NCI-H128 (cell line): Measurements from ENCODE around the gene NUDT22.

Experiments used
- DNase-seq: peaks from one replicate; lab custom pipeline; 2025; ENCODE audit not compliant: unreplicated experiment; lab: John Stamatoyannopoulos, UW

NUDT22 gene, protein sequence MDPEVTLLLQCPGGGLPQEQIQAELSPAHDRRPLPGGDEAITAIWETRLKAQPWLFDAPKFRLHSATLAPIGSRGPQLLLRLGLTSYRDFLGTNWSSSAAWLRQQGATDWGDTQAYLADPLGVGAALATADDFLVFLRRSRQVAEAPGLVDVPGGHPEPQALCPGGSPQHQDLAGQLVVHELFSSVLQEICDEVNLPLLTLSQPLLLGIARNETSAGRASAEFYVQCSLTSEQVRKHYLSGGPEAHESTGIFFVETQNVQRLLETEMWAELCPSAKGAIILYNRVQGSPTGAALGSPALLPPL

DNA sequence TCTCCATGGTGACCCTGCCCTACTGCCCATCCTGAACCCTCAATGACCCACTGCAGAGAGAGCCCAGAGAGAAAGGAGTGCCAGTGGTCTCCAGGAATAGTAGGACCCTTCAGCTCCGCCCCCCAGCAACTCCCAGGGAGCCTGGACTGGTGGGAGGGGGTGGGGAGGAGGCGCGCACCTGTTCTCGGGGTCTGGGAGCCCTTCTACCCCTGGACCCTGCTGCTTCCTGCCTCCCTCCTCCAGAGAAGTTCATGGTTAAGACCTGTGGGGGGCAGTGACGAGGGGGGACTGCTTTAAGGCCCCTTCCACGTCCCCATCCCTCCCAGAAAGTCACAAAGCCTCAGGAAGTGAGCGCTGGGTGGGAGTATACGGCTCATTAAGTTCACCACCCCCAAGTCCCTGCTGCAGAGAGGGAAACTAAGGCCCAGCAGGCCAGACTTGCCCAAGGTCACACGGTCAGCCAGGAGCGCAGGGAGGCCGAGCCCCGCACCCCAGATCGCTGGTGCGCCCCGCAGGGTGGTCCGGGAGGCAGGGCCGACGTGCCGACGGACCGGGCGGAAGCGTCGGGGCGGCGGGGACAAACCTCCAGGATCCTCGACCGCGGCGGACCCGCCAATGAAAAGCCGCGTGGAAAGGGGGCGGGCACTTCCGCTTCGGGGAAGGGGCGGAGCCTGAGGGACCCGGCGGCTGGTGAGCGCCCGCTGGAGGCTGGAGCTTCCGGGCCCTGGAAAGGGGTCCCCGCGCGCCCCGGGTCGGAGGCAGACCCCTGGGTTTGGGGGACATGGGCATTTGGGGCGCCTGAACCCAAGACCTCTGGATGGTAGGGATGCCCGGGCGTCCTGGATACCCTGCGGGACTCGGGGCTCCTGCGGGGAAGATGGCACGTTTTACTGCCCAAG, at the start of gene NUDT22, which contains the start of gene TRPT1:
Gene NUDT22 (plus strand): TSS at position 667 of the 899 bp plus-strand sequence. CDS start 379 bp downstream, outside the sequence.
Gene TRPT1 (minus strand): TSS at position 579 of the 899 bp plus-strand sequence. CDS start 326 bp downstream, at position 253.
- DNase-seq, result peak; percentile 79

DNA sequence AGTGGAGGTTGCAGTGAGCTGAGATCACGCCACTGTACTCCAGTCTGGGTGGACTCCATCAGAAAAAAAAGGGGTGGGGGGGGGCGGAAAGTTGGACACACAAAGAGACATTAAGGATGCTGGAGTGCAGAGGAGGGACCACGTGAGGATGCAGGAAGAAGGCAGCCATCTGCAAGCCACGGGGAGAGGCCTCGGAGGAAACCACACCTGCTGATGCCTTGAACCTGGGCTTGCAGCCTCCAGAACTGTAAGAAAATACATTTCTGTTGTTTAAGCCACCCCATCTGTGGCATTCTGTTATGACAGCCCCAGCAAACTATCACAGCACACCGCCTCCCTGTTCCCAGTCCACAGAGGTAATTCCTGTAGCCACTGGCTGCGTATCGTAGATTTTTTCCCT, 49.3 kb upstream of the NUDT22 start:
- no peak for DNase-seq

DNA sequence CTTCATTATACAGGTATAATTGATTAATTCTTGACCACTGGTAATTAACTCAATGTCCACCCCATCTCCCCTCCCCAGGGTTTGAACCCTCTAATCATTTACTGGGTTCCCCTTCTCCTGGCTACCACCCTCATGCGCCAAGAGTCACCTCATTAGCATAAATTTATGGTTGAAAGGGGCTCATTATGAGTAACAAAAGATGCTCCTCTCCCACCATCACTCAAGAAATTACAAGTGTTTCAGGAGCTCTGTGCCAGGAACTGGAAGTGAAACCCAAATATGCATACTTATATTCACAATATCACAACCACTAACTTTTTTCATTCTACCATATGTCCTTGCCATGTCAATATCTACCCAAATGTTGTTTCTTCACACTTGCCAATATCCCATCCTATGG, 47.9 kb upstream of the NUDT22 start:
- no peak for DNase-seq

DNA sequence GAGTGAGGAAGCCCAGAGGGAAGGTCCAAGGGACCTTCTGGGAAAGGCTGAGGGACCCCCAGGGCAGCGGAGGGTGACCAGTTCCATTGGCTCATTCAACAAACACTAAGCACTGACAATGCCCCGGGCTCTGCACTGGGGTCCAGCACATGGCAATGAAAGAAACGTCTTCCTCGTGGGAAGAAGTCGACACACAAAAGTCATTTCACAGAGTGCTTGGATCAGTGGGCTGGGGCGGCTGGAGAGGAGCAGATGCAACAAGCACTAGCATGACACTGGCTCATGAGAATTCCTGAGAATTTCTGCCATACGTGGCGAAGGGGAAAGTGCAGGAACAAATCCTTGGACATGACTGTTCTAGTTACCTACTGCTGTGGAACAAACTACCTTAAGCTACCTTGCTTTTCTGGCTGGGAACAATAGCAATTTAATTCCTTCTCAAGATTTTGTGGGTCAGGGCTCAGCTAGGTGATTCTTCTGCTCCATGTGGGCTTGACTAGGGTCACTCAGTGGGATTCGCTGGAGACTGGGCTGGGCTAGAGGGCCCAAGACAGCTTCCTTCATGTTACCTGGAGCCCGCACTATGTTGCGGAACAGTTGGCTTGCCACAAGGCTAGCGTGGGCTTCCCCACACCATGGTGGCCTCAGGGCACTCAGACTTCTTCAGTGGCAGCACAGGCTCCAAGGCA, 47.0 kb upstream of the NUDT22 start:
- no peak for DNase-seq

DNA sequence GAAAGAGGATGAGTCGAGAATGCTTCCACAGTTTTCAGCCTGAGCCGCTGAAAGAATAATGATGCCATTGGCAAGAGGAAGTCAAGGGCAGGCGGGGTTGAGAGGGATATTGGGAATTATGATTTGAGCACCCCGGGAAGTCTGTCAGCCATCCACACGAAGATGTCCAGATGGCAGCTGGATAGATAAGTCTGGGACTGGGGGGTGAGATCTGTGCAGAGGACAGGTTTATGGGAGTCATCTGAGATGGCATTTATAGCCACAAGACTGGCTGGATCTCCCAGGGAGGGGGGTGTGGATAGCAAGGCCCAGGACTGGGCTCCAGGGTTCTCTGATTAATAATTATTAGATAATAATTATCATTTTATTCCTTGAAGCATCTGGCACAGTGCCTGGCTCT, 45.2 kb upstream of the NUDT22 start:
- no peak for DNase-seq

DNA sequence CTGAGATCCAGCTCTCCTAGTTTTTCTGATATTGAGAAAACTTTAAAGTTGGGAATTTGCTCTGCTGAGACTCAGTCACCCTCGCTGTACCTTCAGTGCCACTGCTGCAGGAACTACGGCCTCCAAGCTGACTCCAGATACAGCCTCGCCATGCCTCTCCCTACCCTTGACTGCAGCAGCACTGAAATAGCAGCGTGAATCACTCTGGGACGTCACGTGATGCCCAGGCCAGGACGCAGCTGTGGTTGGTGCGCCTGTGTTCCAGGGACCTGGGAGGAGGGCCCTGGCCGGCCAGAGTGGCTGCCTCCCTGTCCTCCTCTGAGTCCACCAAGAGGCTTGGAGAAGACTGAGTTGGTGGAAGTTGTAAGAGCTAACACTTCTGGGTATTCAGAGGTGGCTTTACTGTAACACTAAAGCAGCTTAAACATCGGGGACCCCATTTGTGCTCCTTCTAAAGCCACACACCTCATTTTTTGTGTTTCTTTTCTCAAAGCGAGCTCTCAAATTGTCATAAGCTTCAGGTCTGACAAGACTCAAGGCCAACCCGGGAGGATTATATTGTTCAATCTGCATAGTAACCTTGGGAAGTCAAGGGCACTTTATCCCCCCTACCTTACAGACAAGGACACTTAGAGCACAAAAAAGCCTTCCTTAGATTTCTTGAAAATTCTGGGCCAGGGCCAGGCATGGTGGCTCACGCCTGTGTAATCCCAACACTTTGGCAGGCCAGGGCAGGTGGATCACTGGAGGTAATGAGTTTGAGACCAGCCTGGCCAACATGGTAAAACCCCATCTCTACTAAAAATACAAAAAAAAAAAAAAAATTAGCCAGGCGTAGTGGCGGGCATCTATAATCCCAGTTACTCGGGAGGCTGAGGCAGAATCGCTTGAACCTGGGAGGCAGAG, 44.3 kb upstream of the NUDT22 start:
- DNase-seq, result no peak

DNA sequence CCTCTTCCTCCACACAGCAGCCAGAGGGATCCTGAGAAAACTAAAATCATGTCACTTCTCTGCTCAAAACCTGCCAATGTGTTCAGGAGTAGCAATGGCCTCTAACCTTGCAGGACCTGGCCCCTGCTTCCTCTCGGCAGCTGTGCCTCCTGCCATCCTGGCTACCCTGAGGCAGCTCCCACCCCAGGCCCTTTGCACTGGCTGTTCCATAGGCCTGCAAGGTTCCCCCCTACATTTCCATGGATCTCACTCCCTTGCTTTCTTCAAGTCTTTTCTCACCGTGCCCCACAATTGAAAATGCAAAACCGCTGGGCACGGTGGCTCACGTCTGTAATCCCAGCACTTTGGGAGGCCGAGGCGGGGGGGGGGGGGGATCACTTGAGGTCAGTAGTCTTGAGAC, 42.2 kb upstream of the NUDT22 start:
- no peak for DNase-seq

DNA sequence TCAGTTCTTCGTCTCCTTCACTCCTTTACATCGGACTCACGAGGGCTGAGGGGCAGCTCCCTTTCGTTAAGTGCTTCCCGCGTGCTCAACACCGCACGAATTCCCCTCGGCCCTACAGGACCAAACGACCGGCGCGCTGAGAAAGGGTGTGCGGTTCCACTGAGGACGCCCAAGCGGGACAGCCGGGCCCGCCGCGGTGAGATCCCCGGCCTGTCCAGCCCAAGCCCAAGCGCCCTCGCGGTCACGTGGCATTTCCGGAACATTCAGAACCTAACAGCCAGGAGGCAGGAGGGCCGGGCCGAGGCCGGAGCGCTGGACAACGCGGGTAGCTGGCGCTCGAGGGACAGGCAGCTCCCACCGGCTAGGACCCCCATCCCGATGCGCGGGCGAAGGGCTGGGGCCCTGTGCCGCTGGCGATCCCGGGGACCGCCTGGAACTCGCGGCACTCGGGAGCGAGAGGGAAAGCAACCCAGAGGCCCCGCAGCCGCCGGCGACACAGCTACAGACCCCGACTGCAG, 40.8 kb upstream of the NUDT22 start:
- no peak for DNase-seq

DNA sequence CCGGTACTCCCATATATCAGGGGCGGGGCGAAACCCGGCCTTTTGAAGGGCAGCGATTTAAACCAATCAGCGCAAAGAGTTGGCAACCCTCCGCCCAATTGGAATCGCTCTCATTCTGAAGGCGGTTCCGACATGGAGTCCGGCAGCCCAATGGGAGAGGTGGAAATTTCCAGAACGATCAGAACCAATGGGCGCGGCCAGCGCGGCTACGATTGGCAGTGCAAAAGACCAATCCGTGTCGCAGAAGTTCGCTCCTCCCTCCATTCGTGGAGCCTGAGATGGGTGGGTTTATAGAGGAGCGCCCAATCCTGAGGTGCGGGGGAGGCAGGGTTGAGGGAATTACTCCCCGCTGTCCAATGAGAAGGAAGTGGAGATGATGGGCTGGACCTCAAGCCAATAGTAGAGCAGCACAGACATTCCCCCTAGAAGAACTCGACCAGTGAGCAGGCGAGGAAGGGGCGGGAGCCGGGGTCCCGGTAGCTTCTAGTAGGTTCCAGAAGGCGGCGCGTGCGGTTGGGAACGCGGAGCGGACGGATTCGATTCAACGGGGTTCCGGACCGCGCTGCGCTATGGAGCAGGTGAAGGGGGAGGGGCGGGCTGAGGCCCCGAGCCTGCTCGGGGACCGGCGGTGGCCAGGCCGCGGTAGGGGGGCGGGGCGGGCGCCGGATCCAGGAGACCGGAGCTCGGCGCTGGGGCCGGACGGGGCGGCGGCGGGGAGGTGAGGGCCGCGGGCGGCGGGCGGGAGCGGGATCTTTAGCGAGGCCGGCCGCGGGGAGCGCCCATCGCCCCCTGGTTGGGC, 40.2 kb upstream of the NUDT22 start, which contains the start of gene STIP1:
Gene STIP1 (plus strand): TSS at position 479 of the 799 bp plus-strand sequence. CDS start 91 bp downstream, at position 570.
- peak; percentile 100 for DNase-seq

DNA sequence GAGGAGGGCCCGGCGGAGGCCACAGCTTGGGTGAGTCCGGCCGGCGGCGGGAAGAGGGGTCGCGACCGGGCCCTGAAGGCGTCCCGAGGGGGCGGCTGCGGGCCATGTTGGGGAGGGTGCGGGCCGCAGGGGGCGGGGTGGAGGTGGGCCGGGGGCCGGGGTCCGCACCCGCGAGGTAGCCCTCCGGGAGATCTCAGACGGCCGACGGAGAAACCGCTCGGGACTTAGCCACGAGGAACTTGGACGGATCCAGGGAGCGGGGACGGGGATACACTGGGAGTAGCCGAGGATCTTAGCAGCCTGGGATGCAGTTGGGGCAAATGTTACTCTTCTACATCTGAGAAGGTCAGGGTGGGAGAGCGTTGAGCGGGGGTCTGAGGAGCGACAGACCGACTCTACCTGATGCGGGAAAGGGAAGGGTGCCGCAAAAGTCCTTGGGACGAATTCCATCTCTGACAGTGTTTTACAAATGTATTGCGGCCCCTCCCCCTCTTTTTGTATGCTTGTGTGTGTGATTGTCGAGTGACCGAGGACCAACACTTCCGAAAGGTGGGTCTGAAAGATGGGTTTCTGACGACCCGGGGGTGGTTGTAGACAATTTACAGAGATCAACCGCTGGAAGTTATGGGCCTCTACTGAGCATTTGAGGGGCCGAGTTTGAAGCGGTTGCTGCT, 39.4 kb upstream of the NUDT22 start:
- DNase-seq, result no peak

DNA sequence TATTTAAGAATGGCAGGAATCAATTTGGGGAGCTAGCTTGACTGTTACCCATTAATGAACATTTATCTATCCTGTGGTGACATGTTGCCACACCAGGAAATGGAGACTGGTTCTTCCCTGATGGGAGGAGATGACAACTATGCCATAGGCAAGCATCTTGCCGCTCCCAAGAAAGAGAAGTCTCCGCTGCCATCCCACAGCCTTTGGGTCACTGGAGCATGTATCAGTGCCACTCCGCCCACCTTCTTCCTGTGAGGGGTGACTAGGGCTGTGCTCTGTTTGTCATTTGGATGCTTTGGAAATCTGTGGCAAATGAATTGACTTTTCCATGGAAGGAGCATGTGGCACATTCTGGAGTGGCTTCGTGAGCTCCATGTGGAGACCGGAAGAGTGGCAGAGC, 33.6 kb upstream of the NUDT22 start:
- no peak for DNase-seq

DNA sequence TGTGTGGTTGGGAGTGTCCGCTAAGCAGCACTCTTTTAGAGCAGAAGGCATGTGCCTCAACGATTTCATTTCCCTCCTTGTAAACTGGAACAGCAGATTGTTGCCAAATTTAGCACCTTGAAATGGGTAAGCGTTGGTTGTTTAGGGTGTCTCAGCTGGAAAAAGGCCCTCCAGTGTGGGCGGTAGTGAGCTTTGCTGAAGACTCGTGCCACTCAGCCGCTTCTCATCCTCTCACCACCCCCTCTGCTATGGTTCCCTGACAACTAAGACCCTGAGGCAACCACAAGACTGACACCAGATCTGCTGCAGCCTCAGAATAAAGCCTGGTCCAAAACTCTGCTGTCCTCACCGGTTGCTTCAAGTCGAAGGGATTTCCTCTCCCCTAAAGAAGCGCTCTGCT, 29.4 kb upstream of the NUDT22 start:
- DNase-seq, result no peak

DNA sequence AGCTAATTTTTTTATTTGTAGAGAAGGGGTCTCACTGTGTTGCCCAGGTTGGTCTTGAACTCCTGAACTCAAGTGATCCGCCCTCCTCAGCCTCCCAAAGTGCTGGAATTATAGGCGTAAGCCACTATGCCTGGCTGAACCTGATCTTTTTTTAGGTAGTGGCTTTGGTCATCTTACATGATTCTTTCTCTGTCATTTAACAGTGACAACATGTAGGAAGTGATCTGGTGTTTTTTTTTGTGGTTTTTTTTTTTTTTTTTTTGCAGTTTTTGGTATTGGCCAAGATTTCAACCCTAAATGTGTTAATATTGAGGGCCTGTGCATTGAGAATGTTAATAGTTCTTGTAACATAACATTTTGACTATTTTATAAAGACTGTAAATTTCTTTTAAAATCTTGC, 27.6 kb upstream of the NUDT22 start:
- no peak for DNase-seq

DNA sequence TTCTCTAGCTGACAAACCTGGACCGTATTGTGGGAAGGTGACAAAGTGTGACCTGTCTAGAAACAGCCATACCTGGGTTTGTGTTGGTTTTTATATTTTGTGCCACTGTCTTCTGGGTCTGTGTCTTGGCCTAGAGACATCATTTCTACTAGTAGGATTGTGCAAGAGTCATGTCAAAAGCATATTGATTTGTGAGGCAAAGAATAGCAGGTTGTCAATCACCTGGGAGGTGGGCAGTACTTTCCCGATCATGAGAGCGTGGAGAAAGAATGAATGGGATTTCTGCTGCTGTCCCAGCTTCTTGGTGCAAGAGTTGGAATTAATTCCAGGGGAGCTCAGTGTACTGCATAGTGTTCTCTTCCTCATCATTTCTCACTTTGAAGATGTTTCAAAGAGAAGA, 24.5 kb upstream of the NUDT22 start:
- no peak for DNase-seq

DNA sequence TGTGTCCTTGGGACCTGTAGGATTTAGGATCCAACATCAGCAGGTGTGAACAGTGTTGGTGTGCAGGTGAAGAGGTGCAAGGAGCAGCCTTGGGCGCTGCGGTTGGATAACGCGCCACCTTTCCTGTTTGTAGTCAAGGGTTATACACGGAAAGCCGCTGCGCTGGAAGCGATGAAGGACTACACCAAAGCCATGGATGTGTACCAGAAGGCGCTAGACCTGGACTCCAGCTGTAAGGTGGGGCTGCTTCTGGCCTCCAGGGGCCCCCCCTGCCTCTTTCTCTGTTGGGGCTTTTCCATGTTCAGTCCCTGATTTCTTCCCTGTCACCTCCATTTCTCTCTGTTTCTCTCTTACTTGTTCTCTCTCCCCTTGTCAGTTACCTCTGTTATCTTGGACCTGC, 23.1 kb upstream of the NUDT22 start:
- DNase-seq, result no peak

DNA sequence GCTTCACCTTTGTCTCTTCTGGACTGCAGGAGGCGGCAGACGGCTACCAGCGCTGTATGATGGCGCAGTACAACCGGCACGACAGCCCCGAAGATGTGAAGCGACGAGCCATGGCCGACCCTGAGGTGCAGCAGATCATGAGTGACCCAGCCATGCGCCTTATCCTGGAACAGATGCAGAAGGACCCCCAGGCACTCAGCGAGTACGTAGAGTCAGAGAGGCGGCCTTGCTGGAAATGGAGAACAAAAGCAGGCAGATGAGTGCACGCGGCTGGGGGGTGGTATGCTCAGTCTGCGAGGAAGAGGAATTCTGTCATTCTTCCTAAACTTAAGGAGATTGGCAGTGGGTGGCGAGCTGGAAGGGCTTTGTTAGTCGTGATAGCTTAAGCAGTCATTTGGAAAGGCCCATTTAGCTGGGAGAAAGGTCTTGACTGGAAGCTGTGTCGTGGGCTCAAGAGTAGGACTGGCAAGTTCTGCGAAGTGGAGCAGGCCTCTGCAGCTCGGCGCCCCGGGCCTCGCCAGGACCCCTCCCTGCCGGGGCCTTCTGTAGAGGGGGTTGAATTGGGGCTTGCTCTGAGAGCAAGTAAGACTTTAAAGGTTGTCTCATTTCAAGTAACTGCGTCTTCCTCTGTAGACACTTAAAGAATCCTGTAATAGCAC, 22.5 kb upstream of the NUDT22 start:
- no peak for DNase-seq

DNA sequence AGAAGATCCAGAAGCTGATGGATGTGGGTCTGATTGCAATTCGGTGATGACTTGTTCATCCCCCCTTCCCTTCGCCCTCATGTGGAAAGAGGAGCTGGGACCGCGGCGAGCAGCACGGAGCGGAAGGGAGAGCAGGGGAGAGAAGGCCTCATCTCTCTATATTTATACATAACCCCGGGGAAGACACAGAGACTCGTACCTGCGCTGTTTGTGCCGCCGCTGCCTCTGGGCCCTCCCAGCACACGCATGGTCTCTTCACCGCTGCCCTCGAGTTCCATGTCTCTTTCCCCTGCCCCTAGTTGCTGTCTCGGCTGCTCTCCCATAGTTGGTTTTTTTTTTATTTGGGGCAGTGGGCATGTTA, 22.0 kb upstream of the NUDT22 start:
- DNase-seq, result no peak

DNA sequence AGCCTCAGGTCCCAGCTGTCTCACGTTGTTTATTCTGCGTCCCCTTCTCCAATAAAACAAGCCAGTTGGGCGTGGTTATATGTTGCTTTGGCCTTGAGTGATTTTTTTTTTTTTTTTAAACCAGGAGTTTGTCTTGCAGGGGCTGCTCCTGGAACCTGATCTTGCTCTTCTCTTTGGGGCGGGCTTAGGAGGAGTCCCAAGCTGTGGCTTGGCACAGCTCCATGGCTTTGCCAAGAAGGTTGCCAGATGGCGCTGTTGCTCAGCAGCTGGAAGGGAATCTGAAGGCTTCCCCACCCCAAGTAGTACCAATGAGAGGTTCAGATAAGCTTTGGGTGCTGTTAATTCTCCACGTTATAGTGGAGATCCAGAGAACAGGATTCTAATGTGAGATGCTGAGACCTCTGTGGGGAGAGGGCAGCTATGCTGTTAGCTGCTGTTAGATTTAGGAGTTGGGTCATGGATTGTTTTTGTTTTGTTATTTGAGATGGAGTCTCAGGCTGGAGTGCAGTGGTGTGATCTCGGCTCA, 21.5 kb upstream of the NUDT22 start:
- peak; percentile 93 for DNase-seq
